HepG2 (cell line): ENCODE results near the gene LMOD1. TPM values are rescaled to one million over a fixed set of nuclear protein-coding genes. Genes with fewer than 3 reads are reported as not detected.

ENCODE experiments used
- ELF1 ChIP-seq: sonication (generic); formaldehyde crosslinking; IDR thresholded peaks from 2 replicates; pipeline ENCODE4 v1.4.0; 2020; ENCODE audit warnings: missing genetic modification reagents
- FOXM1 ChIP-seq: sonication (generic); formaldehyde crosslinking; IDR thresholded peaks from 2 replicates; pipeline ENCODE4 v1.5.0; 2020; ENCODE audit warnings: missing genetic modification reagents
- JDP2 ChIP-seq: sonication (generic); formaldehyde crosslinking; IDR thresholded peaks from 2 replicates; pipeline ENCODE4 v1.8.1; 2022; ENCODE audit warnings: missing genetic modification reagents, borderline replicate concordance
- KDM2A ChIP-seq: sonication (generic); formaldehyde crosslinking; IDR thresholded peaks from 2 replicates; pipeline ENCODE4 v1.4.0; 2020; ENCODE audit warnings: low read depth, missing genetic modification reagents, borderline replicate concordance
- KMT2A ChIP-seq: sonication (generic); formaldehyde crosslinking; IDR thresholded peaks from 2 replicates; pipeline ENCODE4 v1.4.0; 2020; ENCODE audit warnings: missing genetic modification reagents
- MIER3 ChIP-seq: IDR thresholded peaks from 2 replicates; pipeline ENCODE4 v1.6.1; 2016; ENCODE audit warnings: missing compliant biosample characterization, borderline replicate concordance
- REXO4 ChIP-seq: sonication (generic); formaldehyde crosslinking; IDR thresholded peaks from 2 replicates; pipeline ENCODE4 v1.8.0; 2022; ENCODE audit warnings: missing genetic modification reagents, mild to moderate bottlenecking, borderline replicate concordance
- RXRB ChIP-seq: IDR thresholded peaks from 2 replicates; pipeline ENCODE4 v1.6.1; 2016; ENCODE audit warnings: borderline replicate concordance, missing genetic modification reagents, missing compliant biosample characterization
- SETDB1 ChIP-seq: sonication (generic); formaldehyde crosslinking; IDR thresholded peaks from 2 replicates; pipeline ENCODE4 v1.5.1; 2020; ENCODE audit warnings: missing genetic modification reagents, mild to moderate bottlenecking, borderline replicate concordance
- SMAD9 ChIP-seq: sonication (generic); formaldehyde crosslinking; IDR thresholded peaks from 2 replicates; pipeline ENCODE4 v1.5.1; 2020; ENCODE audit warnings: mild to moderate bottlenecking, missing genetic modification reagents
- SP1 ChIP-seq, 2 experiments: fragments of 450-650 bp in 1 of 2; sonication (generic) in 1 of 2; formaldehyde crosslinking in 1 of 2; IDR thresholded peaks; 2 replicates each; pipeline versions ENCODE4 v1.4.0 to v1.6.1; 2016 to 2020; ENCODE audit warnings: missing genetic modification reagents in 1 of 2
- TGIF2 ChIP-seq: IDR thresholded peaks from 2 replicates; pipeline ENCODE4 v1.6.1; 2016; ENCODE audit warnings: control low read depth, missing compliant biosample characterization
- ZBTB7A ChIP-seq: sonication (generic); formaldehyde crosslinking; IDR thresholded peaks from 2 replicates; pipeline ENCODE4 v1.8.0; 2022; ENCODE audit warnings: mild to moderate bottlenecking, missing genetic modification reagents
- ZEB1 ChIP-seq: IDR thresholded peaks from 2 replicates; pipeline ENCODE4 v1.6.1; 2012; ENCODE audit warnings: mild to moderate bottlenecking, low read depth, inconsistent platforms; ENCODE audit not compliant: insufficient replicate concordance
- ZFP36 ChIP-seq: fragments of 150-350 bp; IDR thresholded peaks from 2 replicates; pipeline ENCODE4 v1.6.1; 2018; ENCODE audit warnings: borderline replicate concordance, low read length, low read depth; ENCODE audit not compliant: partially characterized antibody
- ZNF468 ChIP-seq: sonication (generic); formaldehyde crosslinking; IDR thresholded peaks from 2 replicates; pipeline ENCODE4 v1.8.0; 2022; ENCODE audit warnings: mild to moderate bottlenecking, moderate library complexity, missing genetic modification reagents
- ZNF496 ChIP-seq: sonication (generic); formaldehyde crosslinking; IDR thresholded peaks from 2 replicates; pipeline ENCODE4 v1.8.1; 2023; ENCODE audit warnings: mild to moderate bottlenecking, moderate library complexity, missing genetic modification reagents; ENCODE audit not compliant: insufficient replicate concordance
- ZNF501 ChIP-seq: sonication (generic); formaldehyde crosslinking; IDR thresholded peaks from 2 replicates; pipeline ENCODE4 v1.5.1; 2020; ENCODE audit warnings: mild to moderate bottlenecking, moderate library complexity, missing genetic modification reagents
- ZNF678 ChIP-seq: sonication (generic); formaldehyde crosslinking; IDR thresholded peaks from 2 replicates; pipeline ENCODE4 v1.4.0; 2020; ENCODE audit warnings: mild to moderate bottlenecking, missing genetic modification reagents
- polyA plus RNA-seq, 8 experiments: library from polyadenylated mRNA; depleted of rRNA in 3 of 8; stranded (reverse) in 7 of 8; unstranded in 1 of 8; fragments of >200 nt; fragmentation: Illumina TruSeq in 4 of 8; extraction: Trizol in 4 of 8; gene quantifications; 2 replicates each; pipeline versions ENCODE4 v1.2.1 to v1.2.3, GENCODE V29; 2011 to 2016; ENCODE audit warnings: low read depth in 4 of 8, missing spikeins in 1 of 8, mixed read lengths in 1 of 8; ENCODE audit not compliant: insufficient read depth in 1 of 8
- total RNA-seq, 5 experiments: library from RNA; depleted of rRNA; stranded (reverse); fragments of >200 nt; fragmentation: Illumina TruSeq; extraction: Trizol; gene quantifications; 2 replicates each; pipeline ENCODE4 v1.2.3, GENCODE V29; 2016; ENCODE audit warnings: low read depth in 1 of 5
- TF ChIP-seq, protein P1 (sequence below): sonication (generic); formaldehyde crosslinking; conservative IDR thresholded peaks from 2 replicates; pipeline ENCODE4 v1.5.0; 2020; ENCODE audit warnings: missing genetic modification reagents
- TF ChIP-seq, protein P2 (sequence below): sonication (generic); formaldehyde crosslinking; IDR thresholded peaks from 2 replicates; pipeline ENCODE4 v1.5.0; 2020; ENCODE audit warnings: missing genetic modification reagents
- TF ChIP-seq, protein P3 (sequence below): IDR thresholded peaks from 2 replicates; pipeline ENCODE4 v1.6.1; 2016; ENCODE audit warnings: missing biosample characterization, missing genetic modification reagents, low read depth

Gene LMOD1
- total and polyA plus RNA-seq, 2 of the 13 experiments (the other 11 are each of a cell fraction or from before 2014, with no cell fraction given) = not detected

DNA sequence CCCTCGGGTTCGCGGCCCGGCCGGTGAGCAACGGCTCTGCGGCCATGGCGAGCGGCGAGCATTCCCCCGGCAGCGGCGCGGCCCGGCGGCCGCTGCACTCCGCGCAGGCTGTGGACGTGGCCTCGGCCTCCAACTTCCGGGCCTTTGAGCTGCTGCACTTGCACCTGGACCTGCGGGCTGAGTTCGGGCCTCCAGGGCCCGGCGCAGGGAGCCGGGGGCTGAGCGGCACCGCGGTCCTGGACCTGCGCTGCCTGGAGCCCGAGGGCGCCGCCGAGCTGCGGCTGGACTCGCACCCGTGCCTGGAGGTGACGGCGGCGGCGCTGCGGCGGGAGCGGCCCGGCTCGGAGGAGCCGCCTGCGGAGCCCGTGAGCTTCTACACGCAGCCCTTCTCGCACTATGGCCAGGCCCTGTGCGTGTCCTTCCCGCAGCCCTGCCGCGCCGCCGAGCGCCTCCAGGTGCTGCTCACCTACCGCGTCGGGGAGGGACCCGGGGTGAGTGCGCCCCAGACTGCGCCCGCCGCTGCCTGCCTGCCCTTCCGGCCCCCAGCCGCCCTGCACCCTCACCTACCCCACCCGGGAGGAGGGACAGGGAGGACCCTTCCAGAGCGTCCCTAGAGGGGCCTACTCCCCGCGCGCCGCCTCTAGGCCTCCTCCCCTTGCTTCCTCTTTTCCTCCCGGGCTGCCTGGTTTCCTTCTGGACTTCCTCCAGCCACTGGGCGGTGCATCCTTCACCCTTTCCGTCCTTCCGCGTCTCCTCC lies 36.5 kb upstream of the LMOD1 start, which contains the start of gene RNPEP (continued):
- TF ChIP-seq MIER3 (CRISPR knock-in tag) (no peak; the same call in 1 of the 2 replicates), ZNF501 (CRISPR knock-in tag) (0 out of 2 replicates have a peak, but pooled peaks have one; percentile 60), ZFP36 (no peak), ZNF468 (CRISPR knock-in tag) (no peak), ZNF678 (CRISPR knock-in tag) (peak; percentile 66; the same call in 1 of the 2 replicates), RXRB (CRISPR knock-in tag) (peak; percentile 44; the same call in 1 of the 2 replicates), SP1 (IDR thresholded peaks at IDR 0.05) (no peak), SP1 (CRISPR knock-in tag; IDR thresholded peaks at IDR 0.05) (peak; percentile 32; the same call in 1 of the 2 replicates), ELF1 (CRISPR knock-in tag) (peak; percentile 66), KMT2A (CRISPR knock-in tag) (peak; percentile 39), FOXM1 (CRISPR knock-in tag) (no peak), SETDB1 (CRISPR knock-in tag) (no peak), TGIF2 (CRISPR knock-in tag) (no peak), REXO4 (CRISPR knock-in tag) (no peak), KDM2A (CRISPR knock-in tag) (peak; percentile 93), JDP2 (CRISPR knock-in tag) (no peak), SMAD9 (CRISPR knock-in tag) (no peak), ZEB1 (no peak), ZBTB7A (CRISPR knock-in tag) (peak; percentile 42; the same call in 1 of the 2 replicates), ZNF496 (CRISPR knock-in tag) (no peak)
- TF ChIP-seq, protein P1, sequence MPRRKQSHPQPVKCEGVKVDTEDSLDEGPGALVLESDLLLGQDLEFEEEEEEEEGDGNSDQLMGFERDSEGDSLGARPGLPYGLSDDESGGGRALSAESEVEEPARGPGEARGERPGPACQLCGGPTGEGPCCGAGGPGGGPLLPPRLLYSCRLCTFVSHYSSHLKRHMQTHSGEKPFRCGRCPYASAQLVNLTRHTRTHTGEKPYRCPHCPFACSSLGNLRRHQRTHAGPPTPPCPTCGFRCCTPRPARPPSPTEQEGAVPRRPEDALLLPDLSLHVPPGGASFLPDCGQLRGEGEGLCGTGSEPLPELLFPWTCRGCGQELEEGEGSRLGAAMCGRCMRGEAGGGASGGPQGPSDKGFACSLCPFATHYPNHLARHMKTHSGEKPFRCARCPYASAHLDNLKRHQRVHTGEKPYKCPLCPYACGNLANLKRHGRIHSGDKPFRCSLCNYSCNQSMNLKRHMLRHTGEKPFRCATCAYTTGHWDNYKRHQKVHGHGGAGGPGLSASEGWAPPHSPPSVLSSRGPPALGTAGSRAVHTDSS (CRISPR knock-in tag) = peak; percentile 84; the same call in 1 of the 2 replicates
- TF ChIP-seq, protein P2, sequence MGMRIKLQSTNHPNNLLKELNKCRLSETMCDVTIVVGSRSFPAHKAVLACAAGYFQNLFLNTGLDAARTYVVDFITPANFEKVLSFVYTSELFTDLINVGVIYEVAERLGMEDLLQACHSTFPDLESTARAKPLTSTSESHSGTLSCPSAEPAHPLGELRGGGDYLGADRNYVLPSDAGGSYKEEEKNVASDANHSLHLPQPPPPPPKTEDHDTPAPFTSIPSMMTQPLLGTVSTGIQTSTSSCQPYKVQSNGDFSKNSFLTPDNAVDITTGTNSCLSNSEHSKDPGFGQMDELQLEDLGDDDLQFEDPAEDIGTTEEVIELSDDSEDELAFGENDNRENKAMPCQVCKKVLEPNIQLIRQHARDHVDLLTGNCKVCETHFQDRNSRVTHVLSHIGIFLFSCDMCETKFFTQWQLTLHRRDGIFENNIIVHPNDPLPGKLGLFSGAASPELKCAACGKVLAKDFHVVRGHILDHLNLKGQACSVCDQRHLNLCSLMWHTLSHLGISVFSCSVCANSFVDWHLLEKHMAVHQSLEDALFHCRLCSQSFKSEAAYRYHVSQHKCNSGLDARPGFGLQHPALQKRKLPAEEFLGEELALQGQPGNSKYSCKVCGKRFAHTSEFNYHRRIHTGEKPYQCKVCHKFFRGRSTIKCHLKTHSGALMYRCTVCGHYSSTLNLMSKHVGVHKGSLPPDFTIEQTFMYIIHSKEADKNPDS (CRISPR knock-in tag) = no peak
- TF ChIP-seq, protein P3, sequence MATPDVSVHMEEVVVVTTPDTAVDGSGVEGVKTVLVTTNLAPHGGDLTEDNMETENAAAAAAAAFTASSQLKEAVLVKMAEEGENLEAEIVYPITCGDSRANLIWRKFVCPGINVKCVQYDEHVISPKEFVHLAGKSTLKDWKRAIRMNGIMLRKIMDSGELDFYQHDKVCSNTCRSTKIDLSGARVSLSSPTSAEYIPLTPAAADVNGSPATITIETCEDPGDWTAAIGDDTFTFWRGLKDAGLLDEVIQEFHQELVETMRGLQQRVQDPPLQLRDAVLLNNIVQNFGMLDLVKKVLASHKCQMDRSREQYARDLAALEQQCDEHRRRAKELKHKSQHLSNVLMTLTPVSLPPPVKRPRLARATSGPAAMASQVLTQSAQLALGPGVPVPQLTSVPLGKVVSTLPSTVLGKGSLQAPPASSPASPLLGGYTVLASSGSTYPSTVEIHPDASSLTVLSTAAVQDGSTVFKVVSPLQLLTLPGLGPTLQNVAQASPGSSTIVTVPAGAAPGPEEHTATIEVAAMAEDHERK (CRISPR knock-in tag) = no peak
